Neural cell (in vitro differentiated cells): ENCODE data around the gene SRSF8.

ENCODE experiments used
- EP300 ChIP-seq: fragments of 450-650 bp; conservative IDR thresholded peaks from 2 replicates; pipeline ENCODE4 v1.6.1; 2014; ENCODE audit warnings: antibody characterized with exemption, mild to moderate bottlenecking, moderate library complexity; ENCODE audit not compliant: poor library complexity, severe bottlenecking
- EZH2 ChIP-seq: fragments of 200-600, 300-800 bp; shearing (Covaris generic), sonication (generic); IDR thresholded peaks from 2 replicates; pipeline ENCODE4 v1.6.1; 2014; ENCODE audit warnings: antibody characterized with exemption, low read length, borderline replicate concordance, mild to moderate bottlenecking; ENCODE audit not compliant: insufficient read depth, poor library complexity, severe bottlenecking
- POLR2AphosphoS5 ChIP-seq: IDR thresholded peaks from 2 replicates; pipeline ENCODE4 v1.6.1; 2012
- RAD21 ChIP-seq: fragments of 450-650 bp; conservative IDR thresholded peaks from 2 replicates; pipeline ENCODE4 v1.6.1; 2014; ENCODE audit warnings: antibody characterized with exemption, mild to moderate bottlenecking, moderate library complexity
- SMC3 ChIP-seq: fragments of 450-650 bp; conservative IDR thresholded peaks from 2 replicates; pipeline ENCODE4 v1.6.1; 2014; ENCODE audit warnings: antibody characterized with exemption, mild to moderate bottlenecking, moderate library complexity; ENCODE audit not compliant: poor library complexity
- TAF1 ChIP-seq: IDR thresholded peaks from 2 replicates; pipeline ENCODE4 v1.6.1; 2012; ENCODE audit warnings: low read depth
- TF ChIP-seq, protein P1 (sequence below): fragments of 450-650 bp; IDR thresholded peaks from 2 replicates; pipeline ENCODE4 v1.5.1; 2014; ENCODE audit warnings: antibody characterized with exemption, mild to moderate bottlenecking, moderate library complexity; ENCODE audit not compliant: poor library complexity, severe bottlenecking
- TF ChIP-seq, protein P2 (sequence below): IDR thresholded peaks from 2 replicates; pipeline ENCODE4 v1.6.1; 2012; ENCODE audit warnings: borderline replicate concordance

- no peak for TF ChIP-seq SMC3
- TF ChIP-seq, protein P1, sequence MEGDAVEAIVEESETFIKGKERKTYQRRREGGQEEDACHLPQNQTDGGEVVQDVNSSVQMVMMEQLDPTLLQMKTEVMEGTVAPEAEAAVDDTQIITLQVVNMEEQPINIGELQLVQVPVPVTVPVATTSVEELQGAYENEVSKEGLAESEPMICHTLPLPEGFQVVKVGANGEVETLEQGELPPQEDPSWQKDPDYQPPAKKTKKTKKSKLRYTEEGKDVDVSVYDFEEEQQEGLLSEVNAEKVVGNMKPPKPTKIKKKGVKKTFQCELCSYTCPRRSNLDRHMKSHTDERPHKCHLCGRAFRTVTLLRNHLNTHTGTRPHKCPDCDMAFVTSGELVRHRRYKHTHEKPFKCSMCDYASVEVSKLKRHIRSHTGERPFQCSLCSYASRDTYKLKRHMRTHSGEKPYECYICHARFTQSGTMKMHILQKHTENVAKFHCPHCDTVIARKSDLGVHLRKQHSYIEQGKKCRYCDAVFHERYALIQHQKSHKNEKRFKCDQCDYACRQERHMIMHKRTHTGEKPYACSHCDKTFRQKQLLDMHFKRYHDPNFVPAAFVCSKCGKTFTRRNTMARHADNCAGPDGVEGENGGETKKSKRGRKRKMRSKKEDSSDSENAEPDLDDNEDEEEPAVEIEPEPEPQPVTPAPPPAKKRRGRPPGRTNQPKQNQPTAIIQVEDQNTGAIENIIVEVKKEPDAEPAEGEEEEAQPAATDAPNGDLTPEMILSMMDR, result no peak
- TF ChIP-seq RAD21, result no peak
- no peak for TF ChIP-seq TAF1
- TF ChIP-seq EZH2, result no peak
- TF ChIP-seq EP300, result no peak
- no peak for TF ChIP-seq POLR2AphosphoS5
- TF ChIP-seq, protein P2, sequence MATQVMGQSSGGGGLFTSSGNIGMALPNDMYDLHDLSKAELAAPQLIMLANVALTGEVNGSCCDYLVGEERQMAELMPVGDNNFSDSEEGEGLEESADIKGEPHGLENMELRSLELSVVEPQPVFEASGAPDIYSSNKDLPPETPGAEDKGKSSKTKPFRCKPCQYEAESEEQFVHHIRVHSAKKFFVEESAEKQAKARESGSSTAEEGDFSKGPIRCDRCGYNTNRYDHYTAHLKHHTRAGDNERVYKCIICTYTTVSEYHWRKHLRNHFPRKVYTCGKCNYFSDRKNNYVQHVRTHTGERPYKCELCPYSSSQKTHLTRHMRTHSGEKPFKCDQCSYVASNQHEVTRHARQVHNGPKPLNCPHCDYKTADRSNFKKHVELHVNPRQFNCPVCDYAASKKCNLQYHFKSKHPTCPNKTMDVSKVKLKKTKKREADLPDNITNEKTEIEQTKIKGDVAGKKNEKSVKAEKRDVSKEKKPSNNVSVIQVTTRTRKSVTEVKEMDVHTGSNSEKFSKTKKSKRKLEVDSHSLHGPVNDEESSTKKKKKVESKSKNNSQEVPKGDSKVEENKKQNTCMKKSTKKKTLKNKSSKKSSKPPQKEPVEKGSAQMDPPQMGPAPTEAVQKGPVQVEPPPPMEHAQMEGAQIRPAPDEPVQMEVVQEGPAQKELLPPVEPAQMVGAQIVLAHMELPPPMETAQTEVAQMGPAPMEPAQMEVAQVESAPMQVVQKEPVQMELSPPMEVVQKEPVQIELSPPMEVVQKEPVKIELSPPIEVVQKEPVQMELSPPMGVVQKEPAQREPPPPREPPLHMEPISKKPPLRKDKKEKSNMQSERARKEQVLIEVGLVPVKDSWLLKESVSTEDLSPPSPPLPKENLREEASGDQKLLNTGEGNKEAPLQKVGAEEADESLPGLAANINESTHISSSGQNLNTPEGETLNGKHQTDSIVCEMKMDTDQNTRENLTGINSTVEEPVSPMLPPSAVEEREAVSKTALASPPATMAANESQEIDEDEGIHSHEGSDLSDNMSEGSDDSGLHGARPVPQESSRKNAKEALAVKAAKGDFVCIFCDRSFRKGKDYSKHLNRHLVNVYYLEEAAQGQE, result no peak
Observed at GRCh38 chr11:95055283-95055897, 11.3 kb upstream of the SRSF8 start.
